ENCODE measurements around the gene MLN.

The MLN gene

DNA sequence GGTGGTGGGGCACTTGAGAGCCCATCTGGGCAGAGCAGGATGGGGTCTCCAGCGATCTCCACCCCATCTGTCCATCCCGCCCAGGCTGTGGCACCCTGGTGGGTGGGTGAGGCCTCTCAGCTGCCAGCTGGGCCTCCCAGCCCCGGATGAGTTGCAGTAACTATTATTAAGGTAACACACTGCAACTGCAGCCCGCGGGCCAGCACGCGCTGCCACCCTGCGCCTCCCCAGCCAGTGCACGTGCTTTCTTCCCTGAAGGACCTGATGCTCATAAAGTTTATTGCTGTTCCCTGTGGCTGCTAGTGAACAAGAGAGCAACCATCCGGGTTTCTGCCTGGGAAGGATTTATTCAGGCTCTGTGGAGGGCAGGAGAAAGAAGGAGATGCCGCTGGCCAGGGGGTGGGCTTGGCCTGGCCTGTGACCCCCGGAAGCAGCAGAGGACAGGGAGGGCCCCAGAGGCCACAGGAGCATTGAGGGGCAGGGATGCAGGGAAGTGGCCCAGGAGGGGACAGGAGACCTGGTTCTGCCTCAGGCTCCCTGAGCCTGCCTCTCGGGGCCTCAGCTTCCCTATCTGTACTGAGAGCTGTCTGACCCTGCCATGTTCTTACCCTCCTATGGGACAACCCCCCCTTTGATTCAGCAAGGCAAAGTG lies 58.8 kb downstream of the MLN start:
- TF ChIP-seq, protein P1, sequence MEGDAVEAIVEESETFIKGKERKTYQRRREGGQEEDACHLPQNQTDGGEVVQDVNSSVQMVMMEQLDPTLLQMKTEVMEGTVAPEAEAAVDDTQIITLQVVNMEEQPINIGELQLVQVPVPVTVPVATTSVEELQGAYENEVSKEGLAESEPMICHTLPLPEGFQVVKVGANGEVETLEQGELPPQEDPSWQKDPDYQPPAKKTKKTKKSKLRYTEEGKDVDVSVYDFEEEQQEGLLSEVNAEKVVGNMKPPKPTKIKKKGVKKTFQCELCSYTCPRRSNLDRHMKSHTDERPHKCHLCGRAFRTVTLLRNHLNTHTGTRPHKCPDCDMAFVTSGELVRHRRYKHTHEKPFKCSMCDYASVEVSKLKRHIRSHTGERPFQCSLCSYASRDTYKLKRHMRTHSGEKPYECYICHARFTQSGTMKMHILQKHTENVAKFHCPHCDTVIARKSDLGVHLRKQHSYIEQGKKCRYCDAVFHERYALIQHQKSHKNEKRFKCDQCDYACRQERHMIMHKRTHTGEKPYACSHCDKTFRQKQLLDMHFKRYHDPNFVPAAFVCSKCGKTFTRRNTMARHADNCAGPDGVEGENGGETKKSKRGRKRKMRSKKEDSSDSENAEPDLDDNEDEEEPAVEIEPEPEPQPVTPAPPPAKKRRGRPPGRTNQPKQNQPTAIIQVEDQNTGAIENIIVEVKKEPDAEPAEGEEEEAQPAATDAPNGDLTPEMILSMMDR (IDR thresholded peaks at IDR 0.05), result no peak
- no peaks in the 10 kb centered on the region for H3K27me3 ChIP-seq (ENCODE audit: control insufficient read depth, insufficient read depth, low read length)
- no peaks in the 10 kb centered on the region for H3K36me3 ChIP-seq (ENCODE audit: control insufficient read depth, insufficient read depth, low read length)
- H3K9ac ChIP-seq, result no peak overlapping the region
- H3K9me3 ChIP-seq (ENCODE audit: control insufficient read depth, low read length), result no peaks in the 10 kb centered on the region
- no peak overlapping the region for H3K4me2 ChIP-seq (ENCODE audit: low read length)
- H3K4me3 ChIP-seq (ENCODE audit: low read depth, low read length), result no peak overlapping the region
- peaks cover 3% of the 10 kb centered on the region for H3K4me1 ChIP-seq
- H3K27ac ChIP-seq, result no peak overlapping the region
- H3K79me2 ChIP-seq, result no peaks in the 10 kb centered on the region
- H2AFZ ChIP-seq, result no peak overlapping the region

Measured in parathyroid adenoma (tissue), 2 donors.